Ishikawa (cell line): Measurements from ENCODE around the gene SLC9A7.

Experiments used
- EGR1 ChIP-seq: IDR thresholded peaks from 2 replicates; pipeline ENCODE4 v1.6.1; 2012
- RAD21 ChIP-seq: IDR thresholded peaks from 2 replicates; pipeline ENCODE4 v1.6.1; 2012; ENCODE audit warnings: low read depth
- TAF1 ChIP-seq: IDR thresholded peaks from 2 replicates; pipeline ENCODE4 v1.6.1; 2012; ENCODE audit warnings: low read depth, mild to moderate bottlenecking
- TCF12 ChIP-seq: IDR thresholded peaks from 2 replicates; pipeline ENCODE4 v1.6.1; 2012; ENCODE audit warnings: low read depth

- no peak for TF ChIP-seq TCF12
- TF ChIP-seq RAD21 = no peak
- TF ChIP-seq TAF1 = no peak
- no peak for TF ChIP-seq EGR1
These were observed 88.6 kb downstream of the SLC9A7 start for GRCh38 chrX:46670316-46670715.
